ENCODE measurements around the gene SUGCT.

Gene SUGCT

DNA sequence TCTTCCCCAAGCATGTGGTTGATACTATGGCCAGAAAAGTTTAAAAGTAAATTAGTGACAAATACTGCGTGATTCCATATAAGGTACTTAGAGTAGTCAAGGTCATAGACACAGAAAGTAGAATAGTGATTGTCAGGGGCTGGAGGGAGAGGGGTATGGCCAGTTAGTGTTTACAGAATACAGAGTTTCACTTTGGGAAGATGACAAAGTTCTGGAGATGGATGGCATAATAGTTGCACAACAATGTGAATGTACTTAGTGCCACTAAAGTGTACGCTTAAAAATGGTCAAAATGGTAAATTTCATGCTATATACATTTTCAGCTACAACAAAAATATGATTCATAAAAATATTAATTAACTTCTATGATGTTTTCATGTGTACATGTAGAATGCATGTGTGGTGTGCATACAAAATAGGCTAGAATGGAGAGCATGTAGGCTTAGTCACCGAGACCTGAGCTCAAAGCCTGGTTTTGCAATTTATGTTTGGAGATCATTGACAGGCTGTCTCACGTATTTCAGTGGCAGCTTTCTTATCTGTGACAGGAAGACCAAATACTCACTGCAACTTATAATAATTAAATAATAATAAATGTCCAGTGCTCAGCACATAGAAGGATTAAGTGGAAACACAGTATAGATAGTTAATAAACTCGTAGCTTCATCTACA lies 625.6 kb downstream of the SUGCT start:
- Mint-ChIP-seq H3K36me3 (ENCODE audit: low read depth) (no peaks in the 10 kb centered on the region), H3K4me1 (ENCODE audit: low read depth) (peaks cover 4% of the 10 kb centered on the region), H3K4me3 (no peak overlapping the region), H3K27me3 (ENCODE audit: low read depth) (peaks cover 5% of the 10 kb centered on the region), H3K9me3 (no peaks in the 10 kb centered on the region), H3K27ac (no peak overlapping the region)
- no peak for DNase-seq (ENCODE audit: low spot score)

GRCh38 chr7:40760987-40761386 lies 626.2 kb downstream of the SUGCT start:
- peaks cover 4% of the 10 kb centered on the region for H3K4me1 Mint-ChIP-seq (ENCODE audit: low read depth)
- no peaks in the 10 kb centered on the region for H3K36me3 Mint-ChIP-seq (ENCODE audit: low read depth)
- no peak overlapping the region for H3K27ac Mint-ChIP-seq
- no peaks in the 10 kb centered on the region for H3K9me3 Mint-ChIP-seq
- no peak for DNase-seq (ENCODE audit: low spot score)
- H3K27me3 Mint-ChIP-seq (ENCODE audit: low read depth) = peaks cover 5% of the 10 kb centered on the region
- no peak overlapping the region for H3K4me3 Mint-ChIP-seq

DNA sequence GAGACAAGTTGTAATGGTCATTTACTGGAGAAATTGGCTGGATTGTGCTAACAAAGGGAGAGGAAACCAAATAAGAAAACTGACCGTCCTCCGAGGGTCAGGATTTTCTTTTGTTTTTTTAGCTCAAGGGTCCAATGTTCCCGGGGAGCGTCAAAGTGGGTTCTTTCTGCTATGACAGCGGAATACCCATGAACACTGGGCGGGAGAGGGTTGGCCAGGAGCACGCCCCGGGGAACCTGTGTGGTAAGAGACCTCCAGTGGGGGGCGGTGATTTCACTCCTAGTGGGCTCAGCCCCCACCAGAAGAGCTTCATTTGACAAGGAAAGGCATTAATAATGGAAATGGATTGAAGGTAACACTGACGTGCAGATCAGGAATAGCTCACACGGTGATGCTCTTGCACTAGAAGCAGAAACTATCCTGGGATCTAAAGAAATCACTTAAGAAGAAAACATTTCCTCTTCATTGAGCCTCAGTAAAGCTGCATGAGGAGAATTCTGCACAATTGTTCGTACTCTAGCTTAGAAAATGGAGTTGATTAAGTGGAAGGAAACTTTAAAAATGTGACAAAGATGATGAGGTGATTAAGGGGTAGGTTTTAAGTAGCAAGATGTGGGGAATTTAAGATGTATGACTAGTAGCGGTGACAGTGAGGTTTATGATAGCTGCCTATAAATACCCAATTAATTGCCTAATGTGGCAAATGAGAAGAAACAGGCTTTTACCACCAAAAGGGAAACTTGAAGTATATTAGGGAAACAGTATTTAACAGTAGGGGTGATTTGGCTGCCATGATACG lies 627.2 kb downstream of the SUGCT start:
- Mint-ChIP-seq H3K4me3 (no peak overlapping the region), H3K9me3 (no peaks in the 10 kb centered on the region), H3K27me3 (ENCODE audit: low read depth) (peaks cover 2% of the 10 kb centered on the region)

GRCh38 chr7:40763319-40764287 lies 628.8 kb downstream of the SUGCT start:
- H3K4me1 Mint-ChIP-seq (ENCODE audit: low read depth) = no peaks in the 10 kb centered on the region
- no peak for DNase-seq (ENCODE audit: low spot score)
- H3K27me3 Mint-ChIP-seq (ENCODE audit: low read depth) = peaks cover 2% of the 10 kb centered on the region
- no peak overlapping the region for H3K27ac Mint-ChIP-seq
- no peak overlapping the region for H3K4me3 Mint-ChIP-seq
- no peaks in the 10 kb centered on the region for H3K36me3 Mint-ChIP-seq (ENCODE audit: low read depth)
- no peaks in the 10 kb centered on the region for H3K9me3 Mint-ChIP-seq

More for the DNA sequence above, 627.2 kb downstream of the SUGCT start:
- no peak for DNase-seq (ENCODE audit: low spot score)
- H3K36me3 Mint-ChIP-seq (ENCODE audit: low read depth) = no peaks in the 10 kb centered on the region
- no peak overlapping the region for H3K27ac Mint-ChIP-seq
- no peaks in the 10 kb centered on the region for H3K4me1 Mint-ChIP-seq (ENCODE audit: low read depth)

DNA sequence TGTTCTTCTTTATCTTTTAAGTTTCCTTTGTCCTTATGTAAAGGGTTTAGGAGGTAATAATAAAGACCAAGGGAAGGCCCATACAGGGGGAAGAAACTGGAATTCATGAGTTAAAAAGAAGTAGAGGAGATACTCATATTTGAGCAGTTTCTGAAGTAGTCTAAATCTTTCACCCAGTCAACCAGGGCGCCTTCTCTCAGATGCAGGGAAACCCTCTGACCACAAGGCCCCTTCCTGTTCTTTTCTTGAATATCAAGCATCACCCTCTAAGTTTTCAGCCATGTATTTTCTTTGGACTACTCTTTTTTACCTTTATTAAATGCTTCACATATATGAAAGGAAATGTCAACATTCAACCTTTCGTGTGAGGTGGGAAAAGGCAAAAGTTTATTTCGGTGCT lies 630.8 kb downstream of the SUGCT start:
- Mint-ChIP-seq H3K27ac (no peak overlapping the region), H3K4me1 (ENCODE audit: low read depth) (no peaks in the 10 kb centered on the region), H3K9me3 (no peaks in the 10 kb centered on the region), H3K36me3 (ENCODE audit: low read depth) (no peaks in the 10 kb centered on the region), H3K4me3 (no peak overlapping the region), H3K27me3 (ENCODE audit: low read depth) (peaks cover 2% of the 10 kb centered on the region)
- no peak for DNase-seq (ENCODE audit: low spot score)

GRCh38 chr7:40772096-40772495 lies 637.3 kb downstream of the SUGCT start:
- DNase-seq (ENCODE audit: low spot score) = no peak
- Mint-ChIP-seq H3K36me3 (ENCODE audit: low read depth) (no peaks in the 10 kb centered on the region), H3K9me3 (no peaks in the 10 kb centered on the region), H3K27me3 (ENCODE audit: low read depth) (peaks cover 4% of the 10 kb centered on the region), H3K4me1 (ENCODE audit: low read depth) (no peaks in the 10 kb centered on the region), H3K4me3 (no peak overlapping the region), H3K27ac (no peak overlapping the region)

- no peak for DNase-seq (ENCODE audit: low spot score)
- Mint-ChIP-seq H3K4me1 (ENCODE audit: low read depth) (no peaks in the 10 kb centered on the region), H3K9me3 (no peaks in the 10 kb centered on the region), H3K4me3 (no peak overlapping the region), H3K27ac (no peak overlapping the region), H3K36me3 (ENCODE audit: low read depth) (no peaks in the 10 kb centered on the region), H3K27me3 (ENCODE audit: low read depth) (peaks cover 4% of the 10 kb centered on the region)
Observed at GRCh38 chr7:40773656-40774055, 638.9 kb downstream of the SUGCT start.

DNA sequence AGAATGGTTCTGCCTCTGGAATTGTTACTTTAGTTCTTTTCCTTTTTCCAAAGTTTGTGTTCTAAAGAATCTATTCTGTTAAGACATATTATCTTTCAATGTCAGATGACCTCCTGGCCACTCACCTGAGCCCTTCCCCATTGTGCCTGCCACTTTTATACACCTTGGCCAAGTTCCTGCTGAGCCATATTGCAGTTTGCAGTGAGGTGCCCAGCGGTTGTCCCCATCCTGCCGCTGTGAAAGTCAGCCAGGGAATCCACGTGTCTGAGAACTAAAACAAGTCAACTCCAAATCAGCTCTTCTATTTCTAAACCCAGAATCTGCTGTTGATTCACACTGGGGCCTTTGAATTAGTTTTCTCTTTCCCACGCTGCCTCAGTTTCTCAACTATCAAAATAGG lies 641.1 kb downstream of the SUGCT start:
- Mint-ChIP-seq H3K27ac (no peak overlapping the region), H3K4me3 (no peak overlapping the region), H3K9me3 (no peaks in the 10 kb centered on the region), H3K27me3 (ENCODE audit: low read depth) (peaks cover 4% of the 10 kb centered on the region), H3K36me3 (ENCODE audit: low read depth) (no peaks in the 10 kb centered on the region), H3K4me1 (ENCODE audit: low read depth) (no peaks in the 10 kb centered on the region)
- DNase-seq (ENCODE audit: low spot score) = no peak

GRCh38 chr7:40777730-40778312 lies 643.0 kb downstream of the SUGCT start:
- H3K27me3 Mint-ChIP-seq (ENCODE audit: low read depth) = peaks cover 4% of the 10 kb centered on the region
- H3K36me3 Mint-ChIP-seq (ENCODE audit: low read depth) = no peaks in the 10 kb centered on the region
- H3K27ac Mint-ChIP-seq = no peak overlapping the region
- no peak overlapping the region for H3K4me3 Mint-ChIP-seq
- no peaks in the 10 kb centered on the region for H3K4me1 Mint-ChIP-seq (ENCODE audit: low read depth)
- no peak for DNase-seq (ENCODE audit: low spot score)
- H3K9me3 Mint-ChIP-seq = no peaks in the 10 kb centered on the region

DNA sequence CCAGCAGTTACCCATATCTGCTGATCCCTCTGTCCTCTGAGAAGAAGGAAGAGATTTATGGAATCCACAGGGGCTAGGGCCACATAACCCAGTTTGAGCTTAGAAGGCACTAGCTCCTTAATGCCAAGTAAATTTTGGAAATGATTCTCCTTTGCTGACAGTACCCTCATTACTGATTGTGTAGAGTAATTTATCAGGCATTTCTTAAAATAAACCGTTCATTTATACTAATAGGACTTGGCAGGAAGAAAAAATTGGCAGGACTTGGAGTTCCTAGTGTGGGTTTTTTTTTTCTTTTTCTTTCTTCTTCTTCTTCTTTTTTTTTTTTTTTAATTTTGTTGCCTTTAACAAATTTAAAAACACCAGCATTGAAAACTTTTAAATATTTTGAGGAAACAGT lies 645.7 kb downstream of the SUGCT start:
- H3K36me3 Mint-ChIP-seq (ENCODE audit: low read depth) = no peaks in the 10 kb centered on the region
- no peaks in the 10 kb centered on the region for H3K4me1 Mint-ChIP-seq (ENCODE audit: low read depth)
- no peak overlapping the region for H3K4me3 Mint-ChIP-seq
- H3K27me3 Mint-ChIP-seq (ENCODE audit: low read depth) = peaks cover 4% of the 10 kb centered on the region
- no peaks in the 10 kb centered on the region for H3K9me3 Mint-ChIP-seq
- H3K27ac Mint-ChIP-seq = no peak overlapping the region
- DNase-seq (ENCODE audit: low spot score) = no peak

DNA sequence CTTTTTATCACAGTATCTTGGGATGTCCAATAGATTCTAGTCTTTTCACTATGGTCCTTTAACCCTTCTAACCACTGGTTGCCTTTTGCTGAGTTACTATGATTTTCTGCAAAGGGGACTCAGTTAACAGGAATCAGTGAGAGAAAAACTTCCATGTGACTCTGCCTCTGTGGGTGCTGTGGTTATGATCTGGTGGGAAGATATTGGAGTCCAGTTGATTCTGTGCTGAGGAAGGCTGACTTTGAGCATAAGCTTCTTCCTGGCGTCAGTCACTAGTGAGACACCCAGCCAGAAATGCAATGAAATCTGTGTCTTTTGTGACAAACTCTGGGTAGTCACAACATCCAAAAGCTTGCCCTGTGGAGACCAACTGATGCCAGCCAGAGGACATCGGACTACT lies 648.0 kb downstream of the SUGCT start:
- Mint-ChIP-seq H3K27ac (no peak overlapping the region), H3K36me3 (ENCODE audit: low read depth) (no peaks in the 10 kb centered on the region), H3K4me3 (no peak overlapping the region), H3K9me3 (no peaks in the 10 kb centered on the region), H3K4me1 (ENCODE audit: low read depth) (no peaks in the 10 kb centered on the region), H3K27me3 (ENCODE audit: low read depth) (no peaks in the 10 kb centered on the region)
- DNase-seq (ENCODE audit: low spot score) = no peak

DNA sequence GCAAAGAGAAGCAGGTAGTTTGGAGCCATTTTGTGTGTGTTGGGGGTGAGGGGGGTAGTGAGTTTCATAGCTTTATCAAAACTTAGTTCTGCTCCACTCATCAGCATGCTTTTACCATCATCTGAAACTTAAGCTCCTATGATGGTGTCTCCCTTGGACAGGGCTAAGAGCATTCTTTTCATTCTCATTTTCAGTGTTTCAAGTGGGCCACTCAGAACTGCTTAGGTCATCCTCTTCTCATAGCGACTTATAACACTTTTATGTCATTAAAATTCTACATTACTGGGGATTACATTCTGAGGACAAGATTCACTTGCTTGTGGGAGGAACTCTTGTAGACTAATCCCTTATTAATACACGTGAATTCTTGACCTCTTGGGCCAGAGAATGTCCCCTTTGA lies 649.4 kb downstream of the SUGCT start:
- no peaks in the 10 kb centered on the region for H3K9me3 Mint-ChIP-seq
- H3K27ac Mint-ChIP-seq = no peak overlapping the region
- H3K4me3 Mint-ChIP-seq = no peak overlapping the region
- no peaks in the 10 kb centered on the region for H3K36me3 Mint-ChIP-seq (ENCODE audit: low read depth)
- no peaks in the 10 kb centered on the region for H3K27me3 Mint-ChIP-seq (ENCODE audit: low read depth)
- no peak for DNase-seq (ENCODE audit: low spot score)
- no peaks in the 10 kb centered on the region for H3K4me1 Mint-ChIP-seq (ENCODE audit: low read depth)

DNA sequence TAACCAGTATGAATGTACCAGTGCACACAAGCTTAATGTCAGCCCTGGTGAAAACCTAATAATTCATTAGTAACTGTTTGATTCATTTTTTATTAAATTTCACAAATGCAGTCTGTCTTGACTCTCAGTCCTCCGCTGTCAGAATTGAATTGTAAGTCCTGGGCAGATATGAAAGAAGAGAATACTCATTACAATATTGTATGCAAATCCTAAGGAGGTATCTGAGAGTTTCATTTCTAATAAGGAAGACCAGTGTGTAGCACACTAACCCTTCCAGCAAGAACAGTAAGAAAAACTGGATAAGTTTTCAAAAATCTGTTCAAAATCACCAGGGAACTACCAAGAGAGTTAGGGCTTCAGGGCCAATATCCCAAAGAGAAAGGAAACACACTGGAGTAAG lies 652.1 kb downstream of the SUGCT start:
- Mint-ChIP-seq H3K27ac (no peak overlapping the region), H3K9me3 (no peaks in the 10 kb centered on the region), H3K27me3 (ENCODE audit: low read depth) (no peaks in the 10 kb centered on the region), H3K36me3 (ENCODE audit: low read depth) (no peaks in the 10 kb centered on the region), H3K4me3 (no peak overlapping the region), H3K4me1 (ENCODE audit: low read depth) (no peaks in the 10 kb centered on the region)
- no peak for DNase-seq (ENCODE audit: low spot score)

Measured in T-helper 2 cell treated with Interferon-gamma antibody and Interleukin-4, amounts not matched to agents 5 μg/mL and 100 μg/mL, for 36 hours (primary cell).